Measurements from ENCODE around the gene CCDC6. TPM values are rescaled to one million over a fixed set of nuclear protein-coding genes. Genes with fewer than 3 reads are reported as not detected.
"Not testable (repeated sequence)": the region's sequence is repeated elsewhere in the genome, so short reads cannot be mapped to it uniquely, and the experiment has no call there.

The CCDC6 gene
- total and polyA plus RNA-seq, 2 of the 8 experiments (the other 6 are each of a cell fraction or from before 2014, with no cell fraction given), result 42.2 to 74.4 TPM

DNA sequence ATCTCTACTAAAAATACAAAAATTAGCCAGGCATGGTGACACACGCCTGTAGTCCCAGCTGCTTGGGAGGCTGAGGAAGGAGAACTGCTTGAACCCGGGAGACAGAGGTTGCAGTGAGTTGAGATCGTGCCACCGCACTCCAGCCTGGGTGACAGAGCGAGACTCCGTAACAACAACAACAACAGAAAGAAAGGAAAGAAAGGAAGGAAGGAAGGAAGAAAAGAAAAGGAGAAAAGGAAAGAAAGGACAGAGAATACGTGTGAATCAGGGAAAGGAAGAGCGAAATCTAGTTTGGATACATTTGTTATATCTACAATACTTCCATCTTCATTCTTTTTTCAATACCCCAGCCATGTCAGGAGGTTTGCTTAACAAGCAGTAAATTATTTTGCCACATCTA is 21.5 kb downstream of the CCDC6 start:
- not testable (repeated sequence) for H3K27me3 ChIP-seq (replicated peaks in 1 of 4; ENCODE audit: control insufficient read depth in 3 of 4, extremely low read depth in 1 of 4, insufficient read depth in 3 of 4, low read length in 3 of 4); H3K36me3 ChIP-seq (ENCODE audit: control insufficient read depth in 2 of 4, insufficient read depth in 4 of 4, low read length in 3 of 4); H2BK5ac ChIP-seq (ENCODE audit: low read depth, low read length); H4K5ac ChIP-seq (ENCODE audit: insufficient read length, low read depth, low read length); H3K27ac ChIP-seq (ENCODE audit: low read depth, low read length); DNase-seq (ENCODE audit: low read depth in 1 of 2, low spot score in 2 of 2); H3K23ac ChIP-seq (ENCODE audit: insufficient read length); H3K18ac ChIP-seq (ENCODE audit: extremely low read depth, low read length); H3K56ac ChIP-seq (replicated peaks; ENCODE audit: insufficient read length, low read depth, low read length); H3K14ac ChIP-seq (ENCODE audit: insufficient read length); H2AK5ac ChIP-seq (ENCODE audit: low read depth, low read length); FAIRE-seq; H2BK20ac ChIP-seq (ENCODE audit: low read length); H2BK12ac ChIP-seq (ENCODE audit: low read depth, low read length); H3K9me3 ChIP-seq (ENCODE audit: insufficient read depth in 2 of 2, low read depth in 1 of 2, low read length in 1 of 2); H2BK120ac ChIP-seq (replicated peaks; ENCODE audit: low read depth, low read length); H3K4me3 ChIP-seq (ENCODE audit: extremely low read depth in 1 of 4, insufficient read depth in 2 of 4, low read depth in 3 of 4, low read length in 4 of 4); H3K4me2 ChIP-seq (ENCODE audit: insufficient read depth in 1 of 2, low read depth in 2 of 2, low read length in 2 of 2); H4K8ac ChIP-seq (ENCODE audit: extremely low read depth, insufficient read depth, low read length); H3K9ac ChIP-seq (replicated peaks in 1 of 4; ENCODE audit: extremely low read depth in 1 of 4, low read depth in 3 of 4, low read length in 3 of 4); H4K91ac ChIP-seq (replicated peaks; ENCODE audit: insufficient read length, low read length); H3K4ac ChIP-seq (replicated peaks; ENCODE audit: insufficient read length, low read depth, low read length); H3K23me2 ChIP-seq (ENCODE audit: low read depth, low read length); H3K79me1 ChIP-seq (ENCODE audit: low read depth, low read length); H2BK15ac ChIP-seq (ENCODE audit: low read length); H2AFZ ChIP-seq (ENCODE audit: low read length)
- Histone ChIP-seq H3K4me1 (replicated peaks in 1 of 4; ENCODE audit: control insufficient read depth in 3 of 4, insufficient read depth in 4 of 4, low read length in 3 of 4) (peaks cover 4 to 14% (median 9%) of the 10 kb centered on the region in 4 experiments; a peak in 4 of 7 replicates), H4K20me1 (replicated peaks in 1 of 2; ENCODE audit: control insufficient read depth in 1 of 2, insufficient read depth in 2 of 2, low read length in 2 of 2) (peaks cover 11 to 27% of the 10 kb centered on the region in 2 experiments), H3K79me2 (ENCODE audit: control insufficient read depth in 1 of 2, insufficient read depth in 2 of 2, low read length in 2 of 2) (peaks cover 36 to 93% of the 10 kb centered on the region in 2 experiments)
- CTCF ChIA-PET (ENCODE audit: partially characterized antibody), result interaction anchor here (0.6 to 1.7 kb wide), 2 partner anchors 21 to 56 kb away, joined by 3 to 7 read pairs; partner anchors contain the start of gene CCDC6
- 97% methylated on average over 6 of the region's 8 CpGs; no CpG with 5 or more reads in 1 of the 2 experiments for WGBS, 2 experiments (ENCODE audit: extremely low coverage in 1 of 2, insufficient coverage in 1 of 2, insufficient read length in 1 of 2, insufficient replicate concordance in 2 of 2, low coverage in 1 of 2, low lambda C conversion rate in 2 of 2, missing lambda C conversion rate in 1 of 2)
- POLR2A ChIA-PET (ENCODE audit: partially characterized antibody), result interaction anchor here (1.2 to 1.3 kb wide), 2 partner anchors 10 to 22 kb away, joined by 4 read pairs; partner anchors contain the start of gene CCDC6

Measured in H1 (cell line).